HG03097 (cell line): ENCODE results near the gene RPH3AL.

Source experiments
- ATAC-seq: cut with Tn5 transposase; IDR thresholded peaks from one replicate; pipeline ENCODE4 v1.9.1; 2021; ENCODE audit not compliant: unreplicated experiment, low FRiP score

RPH3AL gene, protein sequence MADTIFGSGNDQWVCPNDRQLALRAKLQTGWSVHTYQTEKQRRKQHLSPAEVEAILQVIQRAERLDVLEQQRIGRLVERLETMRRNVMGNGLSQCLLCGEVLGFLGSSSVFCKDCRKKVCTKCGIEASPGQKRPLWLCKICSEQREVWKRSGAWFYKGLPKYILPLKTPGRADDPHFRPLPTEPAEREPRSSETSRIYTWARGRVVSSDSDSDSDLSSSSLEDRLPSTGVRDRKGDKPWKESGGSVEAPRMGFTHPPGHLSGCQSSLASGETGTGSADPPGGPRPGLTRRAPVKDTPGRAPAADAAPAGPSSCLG

DNA sequence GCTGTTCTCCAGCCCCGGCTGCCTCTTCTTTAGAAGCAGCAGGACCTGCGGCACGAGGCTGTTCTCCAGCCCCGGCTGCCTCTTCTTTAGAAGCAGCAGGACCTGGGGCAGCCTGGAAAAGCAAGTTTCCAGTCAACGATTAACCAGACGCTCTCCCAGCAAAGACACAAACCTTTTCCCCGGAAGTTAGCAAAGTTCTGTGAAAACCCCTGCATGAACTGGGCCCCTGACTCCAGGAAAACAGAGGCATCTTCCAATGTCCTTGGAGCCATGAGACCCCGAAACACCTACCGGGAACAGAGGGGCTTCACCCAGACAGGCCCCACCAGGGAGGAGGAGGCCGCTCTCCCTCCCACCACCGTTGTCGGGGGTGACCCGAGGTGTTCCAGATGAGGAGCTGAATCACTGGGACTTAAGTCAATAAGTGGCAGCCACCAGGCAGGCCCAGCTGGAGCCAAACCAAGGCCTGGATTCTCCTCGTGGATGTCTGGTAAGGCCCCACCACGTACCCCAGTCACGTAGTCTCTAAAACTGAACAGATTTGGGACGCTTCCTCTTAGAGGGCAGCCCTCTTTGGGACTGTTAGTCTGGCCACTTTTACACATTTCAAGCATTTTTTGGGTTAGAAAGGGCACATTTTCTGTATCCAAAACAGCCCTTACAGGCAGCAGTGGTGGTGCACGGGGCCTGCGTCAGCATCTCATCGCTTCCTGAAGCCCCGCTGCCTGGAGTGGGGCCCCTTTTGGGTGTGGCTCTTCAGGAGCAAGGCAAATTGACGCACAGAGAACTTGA, at the start of gene RPH3AL:
Gene RPH3AL (minus strand): TSS at position 387 of the 792 bp plus-strand sequence. CDS start 25,264 bp downstream, outside the sequence.
- no peak for ATAC-seq

DNA sequence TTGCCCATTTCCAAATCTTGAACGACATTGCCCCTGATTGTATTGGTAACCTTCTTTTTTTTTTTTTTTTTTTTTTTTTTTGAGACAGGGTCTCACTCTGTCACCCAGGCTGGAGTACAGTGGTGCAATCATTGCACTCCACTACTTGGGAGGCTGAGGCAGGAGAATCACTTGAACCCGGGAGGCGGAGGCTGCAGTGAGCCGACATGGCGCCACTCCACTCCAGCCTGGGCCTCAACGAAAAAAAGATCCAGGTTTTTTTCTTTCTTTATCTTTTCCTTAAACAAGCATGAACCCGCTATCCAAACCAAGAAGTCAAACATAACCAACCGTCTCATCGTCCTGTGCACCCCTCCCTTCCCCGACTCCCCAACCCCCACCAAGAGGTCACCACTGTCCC, 47.6 kb upstream of the RPH3AL start:
- ATAC-seq, result no peak

DNA sequence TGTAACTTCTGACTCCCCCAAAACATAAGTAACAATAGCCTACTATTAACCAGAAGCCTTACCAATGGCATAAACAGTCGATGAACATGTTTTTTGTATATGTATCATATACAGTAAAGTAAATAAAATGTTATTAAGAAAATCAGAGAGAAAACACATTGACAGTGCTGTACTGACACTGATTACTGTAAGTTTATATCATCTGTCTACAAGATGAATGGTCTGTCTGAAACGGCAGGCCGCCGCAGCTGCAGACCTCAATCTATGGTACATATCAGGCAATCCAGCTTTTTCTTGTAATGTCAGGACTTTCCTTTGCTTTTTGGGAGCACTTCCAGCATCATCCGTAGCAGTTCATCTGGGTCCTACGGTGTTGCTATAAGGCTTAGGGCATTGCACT, 44.2 kb upstream of the RPH3AL start:
- ATAC-seq, result no peak

DNA sequence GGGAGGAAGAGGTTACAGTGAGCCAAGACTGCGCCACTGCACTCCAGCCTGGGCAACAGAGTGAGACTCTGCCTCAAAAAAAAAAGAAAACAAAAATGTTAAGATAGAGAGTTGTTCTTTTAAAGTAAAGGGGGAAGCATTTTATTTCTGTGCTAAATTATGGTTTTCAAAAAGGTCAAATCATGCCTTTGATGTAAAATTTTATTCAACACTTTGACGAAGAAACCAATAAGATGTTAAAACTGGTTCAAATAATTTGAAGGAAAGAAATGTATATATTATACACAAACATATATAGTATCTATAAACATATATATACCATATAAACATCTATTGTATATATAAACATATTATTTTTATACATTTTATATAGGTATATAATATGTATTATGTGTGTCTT, 43.4 kb upstream of the RPH3AL start:
- ATAC-seq, result no peak

DNA sequence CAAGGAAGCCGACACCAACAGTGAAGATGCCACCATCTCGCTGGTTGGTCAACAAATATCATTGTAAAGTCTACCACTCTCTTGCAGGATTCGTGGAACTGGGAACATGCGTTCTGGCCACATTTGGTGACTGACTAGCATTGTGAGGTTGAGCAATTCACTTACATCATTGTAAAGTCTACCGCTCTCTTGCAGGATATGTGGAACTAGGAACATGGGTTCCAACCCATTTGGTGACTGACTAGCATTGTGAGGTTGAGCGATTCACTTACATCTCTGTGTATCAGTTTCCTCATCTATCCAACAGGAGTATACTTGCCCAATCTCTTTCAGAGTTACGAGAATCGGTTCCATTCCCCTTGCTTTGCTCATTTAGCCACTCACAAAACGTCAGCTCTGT, 42.6 kb upstream of the RPH3AL start:
- no peak for ATAC-seq

DNA sequence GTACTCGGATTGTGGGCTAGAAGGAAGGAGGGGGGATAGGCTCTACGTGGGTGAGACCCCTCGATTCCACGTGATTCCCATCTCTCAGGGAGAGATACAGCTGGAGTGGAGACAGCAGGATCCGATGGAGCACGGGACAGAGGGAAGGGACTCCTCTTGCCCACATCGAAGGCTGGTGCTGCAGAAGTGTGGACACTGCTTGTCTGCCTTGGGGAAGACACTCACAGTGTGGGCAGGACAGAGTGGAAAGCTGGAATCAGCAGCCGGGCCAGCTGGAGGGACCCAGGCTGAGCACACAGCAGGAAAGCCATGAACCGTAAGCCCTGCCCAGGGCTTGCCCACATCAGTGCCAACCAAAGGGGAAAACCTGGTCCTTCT, 42.1 kb upstream of the RPH3AL start:
- no peak for ATAC-seq

DNA sequence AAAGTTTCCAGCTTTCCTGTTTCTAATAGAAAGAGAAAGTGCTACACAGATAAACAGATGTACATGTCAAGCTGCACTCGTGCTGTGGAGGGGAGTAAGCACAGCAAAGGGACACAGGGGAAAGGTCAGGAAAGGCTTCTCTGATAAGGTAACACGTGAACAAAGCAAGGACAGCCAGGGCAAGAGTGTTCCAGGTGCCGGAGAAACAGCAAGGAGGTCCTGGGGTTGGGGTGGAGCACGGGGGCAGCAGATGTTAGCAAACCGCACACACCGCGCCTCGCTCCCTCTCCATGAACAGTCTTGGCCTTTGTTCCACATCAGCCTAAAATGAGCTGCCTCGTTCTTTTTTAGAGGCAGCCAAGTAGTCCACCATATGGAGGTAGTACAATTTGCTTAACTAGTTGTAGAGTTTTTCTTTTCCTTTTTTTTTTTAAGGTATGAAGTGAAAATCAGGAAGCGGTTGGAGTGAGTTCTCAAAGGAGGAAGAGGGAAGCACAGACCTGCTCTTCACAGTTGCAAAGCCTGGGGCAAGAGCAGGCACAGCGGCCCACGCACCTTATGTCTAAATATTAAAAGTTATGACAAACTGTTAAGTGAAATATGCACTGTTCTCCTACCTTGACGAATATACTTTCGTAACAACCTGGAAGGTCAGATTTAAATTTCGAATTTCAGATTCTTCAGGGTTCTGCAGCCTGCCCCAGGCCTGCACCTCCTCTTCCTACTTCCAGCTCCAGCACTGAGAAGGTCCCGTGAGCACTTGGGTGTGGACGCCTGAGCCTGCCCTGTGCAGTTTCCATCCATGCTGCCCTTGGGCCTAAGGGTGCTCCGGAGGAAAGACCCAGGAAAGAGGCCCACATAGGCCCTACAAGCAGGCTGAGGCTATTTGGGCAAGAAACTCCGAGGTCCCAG, 41.5 kb upstream of the RPH3AL start:
- no peak for ATAC-seq

DNA sequence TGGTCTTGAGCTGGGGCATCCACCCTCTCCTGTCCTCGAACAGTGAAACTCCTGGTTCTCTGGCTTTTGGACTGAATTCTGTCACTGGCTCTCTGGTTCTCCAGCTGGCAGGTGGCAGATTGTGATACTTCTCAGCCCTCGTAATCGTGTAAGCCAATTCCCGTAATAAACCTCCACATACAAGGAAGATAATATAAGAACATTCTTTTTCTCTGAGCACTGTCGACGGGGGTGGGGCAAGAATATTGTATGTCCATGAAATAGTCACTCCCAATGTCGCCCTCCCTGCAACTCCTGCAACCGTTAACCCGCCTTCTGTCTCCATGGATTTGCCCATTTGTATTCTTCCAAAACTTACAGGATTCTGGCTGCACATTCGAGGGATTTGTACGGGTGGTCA, 39.2 kb upstream of the RPH3AL start:
- ATAC-seq, result no peak

DNA sequence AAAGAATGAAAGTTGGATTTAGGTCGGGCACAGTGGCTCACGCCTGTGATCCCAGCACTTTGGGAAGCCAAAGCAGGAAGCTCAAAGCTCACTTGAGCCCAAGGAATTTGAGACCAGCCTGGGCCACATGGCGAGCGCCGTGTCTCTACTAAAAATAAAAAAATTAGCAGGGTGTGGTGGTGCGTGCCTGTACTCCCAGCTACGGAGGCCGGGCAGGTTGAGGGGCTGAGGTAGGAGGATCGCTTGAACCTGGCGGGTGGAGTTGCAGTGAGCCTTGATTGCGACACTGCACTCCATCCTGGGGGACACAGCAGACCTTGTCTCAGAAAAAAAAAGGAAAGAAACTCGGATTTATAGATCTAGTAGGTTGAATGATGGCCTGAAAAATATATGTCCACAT, 37.4 kb upstream of the RPH3AL start:
- ATAC-seq, result no peak

DNA sequence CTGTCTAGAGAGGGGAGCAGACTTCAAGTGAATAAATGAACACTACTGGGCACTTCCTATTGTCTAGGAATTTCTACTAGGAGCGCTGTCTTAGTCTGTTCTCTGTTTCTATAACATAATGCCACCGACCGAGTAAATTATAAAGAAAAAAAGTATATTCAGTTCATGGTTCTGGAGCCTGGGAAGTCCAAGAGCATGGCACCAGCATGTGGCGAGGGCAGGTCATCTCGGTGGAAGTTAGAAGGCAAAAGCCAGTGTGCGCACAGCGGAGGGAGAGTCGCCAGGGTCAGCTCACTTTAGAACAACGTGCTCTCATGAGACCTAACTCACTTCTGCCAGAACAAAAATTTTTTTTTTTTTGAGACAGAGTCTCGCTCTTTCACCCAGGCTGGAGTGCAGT, 35.5 kb upstream of the RPH3AL start:
- ATAC-seq, result no peak

DNA sequence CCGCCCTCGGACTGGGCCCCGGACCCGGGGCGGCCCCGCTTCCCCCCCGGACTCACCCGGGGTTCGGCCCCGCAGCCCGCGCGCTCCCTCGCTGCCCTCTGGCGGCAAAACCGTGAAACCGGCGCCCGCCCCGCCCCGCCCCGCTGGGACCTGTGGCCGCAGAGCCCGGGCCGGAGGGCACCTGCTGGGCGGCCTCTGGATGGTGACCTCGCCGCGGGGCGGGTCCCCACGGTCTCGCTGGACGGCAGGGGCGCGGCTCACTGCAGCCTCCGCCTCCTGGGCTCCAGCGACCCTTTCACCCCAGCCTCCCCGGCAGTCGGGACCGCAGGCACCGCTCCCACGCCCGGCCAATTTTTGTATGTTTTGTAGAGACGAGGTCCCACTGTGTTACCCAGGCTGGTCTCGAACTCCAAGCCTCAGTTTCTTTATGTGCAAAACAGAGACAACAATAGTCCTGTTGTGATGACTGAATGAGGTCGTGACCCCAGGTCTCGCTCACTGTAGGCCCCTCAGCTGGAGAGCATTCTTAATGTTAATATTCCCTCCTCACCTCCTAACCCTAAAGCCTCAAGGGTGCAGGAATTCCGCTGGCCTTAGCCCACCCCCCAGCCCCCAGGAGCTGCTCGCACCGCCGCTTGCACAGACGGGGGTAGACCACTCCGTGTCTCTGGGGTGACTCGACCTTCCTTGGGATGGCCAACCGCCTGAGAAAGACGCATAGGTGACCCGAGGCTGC, 33.7 kb upstream of the RPH3AL start:
- no peak for ATAC-seq

DNA sequence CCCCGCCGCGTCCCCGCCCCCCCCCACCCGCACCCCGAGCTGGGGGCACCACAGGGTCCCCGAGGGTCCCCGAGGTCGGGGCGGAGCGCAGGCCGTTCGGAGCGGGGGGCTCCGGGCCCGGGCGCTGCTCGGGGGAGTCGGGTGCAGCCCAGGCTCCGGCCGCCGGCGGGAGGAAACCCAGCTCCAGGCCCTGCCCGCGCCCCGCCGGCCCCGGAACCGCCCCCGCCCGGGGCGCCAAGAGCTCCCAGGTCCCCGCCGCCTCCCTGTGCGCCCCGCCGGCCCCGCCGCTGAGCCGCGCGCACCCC, 33.2 kb upstream of the RPH3AL start:
- no peak for ATAC-seq

DNA sequence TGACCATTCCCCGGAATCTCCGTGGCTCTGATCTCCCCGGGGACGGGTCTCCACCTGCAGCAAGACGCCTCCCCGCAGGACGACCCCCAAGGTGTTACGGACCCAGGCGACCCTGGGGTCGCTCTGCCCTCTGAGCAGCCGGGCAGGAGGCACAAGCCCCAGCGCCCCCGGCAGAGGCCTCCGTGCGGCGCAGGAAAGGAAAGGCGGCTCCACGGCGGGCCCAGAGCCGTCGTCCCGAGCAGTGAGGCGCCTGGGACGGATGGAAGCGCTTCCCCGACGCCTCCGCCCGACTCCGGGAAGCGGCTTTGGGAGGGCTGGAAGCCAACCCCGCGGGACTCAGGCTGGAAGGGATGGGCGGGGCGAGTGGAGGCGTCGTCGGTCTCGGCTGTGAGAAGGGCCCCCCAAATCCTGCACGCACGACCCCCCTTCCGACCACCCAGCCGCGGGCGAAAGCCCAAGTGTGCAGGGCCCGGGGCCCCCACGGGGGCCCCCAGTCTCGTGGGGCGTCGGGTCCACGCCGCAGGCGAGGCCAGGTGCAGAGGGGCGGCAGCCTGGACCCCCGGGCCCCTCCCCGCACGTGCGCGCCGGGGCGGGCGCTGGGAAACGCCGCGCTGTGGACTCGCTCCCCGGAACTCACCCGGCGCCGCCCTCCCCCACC, 32.7 kb upstream of the RPH3AL start:
- no peak for ATAC-seq

DNA sequence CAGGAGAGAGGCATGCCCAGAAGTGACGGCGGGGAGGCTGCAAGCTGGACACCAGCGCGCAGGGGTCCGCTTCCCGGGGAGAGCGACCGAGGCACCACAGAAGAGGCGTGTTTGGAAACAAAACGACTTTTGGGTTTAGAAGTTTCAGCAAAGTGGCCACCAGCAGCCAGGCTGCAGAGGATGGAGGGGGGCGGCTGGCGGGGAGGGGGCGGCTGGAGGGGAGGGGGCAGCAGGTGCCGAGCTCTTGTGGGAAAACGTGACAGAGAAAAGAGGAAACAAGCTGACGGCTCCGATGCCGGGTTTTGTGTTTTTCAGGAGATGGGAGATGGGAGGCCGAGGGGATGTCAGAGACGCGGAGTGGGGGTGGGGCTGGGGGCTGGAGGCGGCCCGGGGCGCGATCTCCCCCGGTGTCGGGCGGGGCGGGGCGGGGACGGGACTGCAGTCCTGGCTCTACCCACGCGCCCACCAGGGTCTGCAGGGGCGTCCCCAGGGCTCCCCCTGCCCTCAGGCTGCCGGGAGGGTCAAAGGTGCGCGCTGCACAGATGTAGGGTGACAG, 32.1 kb upstream of the RPH3AL start:
- ATAC-seq, result no peak

DNA sequence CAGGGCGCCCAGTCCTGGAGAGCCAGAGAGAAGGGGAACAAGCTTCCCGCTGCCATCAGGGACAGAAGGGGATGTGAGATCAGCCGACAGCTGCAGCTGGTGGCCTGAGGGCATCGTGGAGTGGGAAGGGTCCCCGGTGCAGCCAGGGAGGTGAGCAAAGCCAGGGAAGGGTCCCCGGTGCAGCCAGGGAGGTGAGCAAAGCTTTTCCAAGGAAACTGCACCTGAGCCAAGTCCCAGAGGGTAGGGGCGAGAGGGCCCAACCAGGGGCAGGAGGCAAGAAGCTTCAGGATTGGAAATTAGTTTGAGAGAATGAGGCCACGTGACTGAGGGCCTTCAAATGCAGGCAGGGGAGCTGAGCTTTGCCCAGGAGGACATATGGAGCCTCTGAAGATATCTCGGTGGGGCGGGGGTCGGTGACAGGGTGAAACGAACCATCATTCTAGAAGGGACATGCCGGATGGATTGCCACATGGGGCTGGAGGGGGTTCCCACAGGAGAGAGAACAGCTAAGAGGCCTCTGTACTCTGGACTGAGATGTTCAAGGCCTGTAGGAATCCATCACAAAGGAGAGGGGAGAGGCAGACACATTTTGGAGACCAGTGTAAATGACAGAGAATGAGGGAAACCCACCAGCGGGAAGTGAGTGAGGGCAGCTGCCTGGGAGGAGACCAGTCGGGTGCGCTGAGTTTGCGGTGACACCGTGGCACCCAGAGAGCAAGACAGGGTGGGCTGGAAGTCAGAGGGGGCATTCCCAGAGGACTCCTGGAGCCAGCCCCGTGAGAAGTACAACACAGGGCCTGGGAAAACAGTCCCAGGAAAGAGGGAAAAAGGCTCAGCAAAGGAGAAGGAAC, 31.4 kb upstream of the RPH3AL start:
- no peak for ATAC-seq

DNA sequence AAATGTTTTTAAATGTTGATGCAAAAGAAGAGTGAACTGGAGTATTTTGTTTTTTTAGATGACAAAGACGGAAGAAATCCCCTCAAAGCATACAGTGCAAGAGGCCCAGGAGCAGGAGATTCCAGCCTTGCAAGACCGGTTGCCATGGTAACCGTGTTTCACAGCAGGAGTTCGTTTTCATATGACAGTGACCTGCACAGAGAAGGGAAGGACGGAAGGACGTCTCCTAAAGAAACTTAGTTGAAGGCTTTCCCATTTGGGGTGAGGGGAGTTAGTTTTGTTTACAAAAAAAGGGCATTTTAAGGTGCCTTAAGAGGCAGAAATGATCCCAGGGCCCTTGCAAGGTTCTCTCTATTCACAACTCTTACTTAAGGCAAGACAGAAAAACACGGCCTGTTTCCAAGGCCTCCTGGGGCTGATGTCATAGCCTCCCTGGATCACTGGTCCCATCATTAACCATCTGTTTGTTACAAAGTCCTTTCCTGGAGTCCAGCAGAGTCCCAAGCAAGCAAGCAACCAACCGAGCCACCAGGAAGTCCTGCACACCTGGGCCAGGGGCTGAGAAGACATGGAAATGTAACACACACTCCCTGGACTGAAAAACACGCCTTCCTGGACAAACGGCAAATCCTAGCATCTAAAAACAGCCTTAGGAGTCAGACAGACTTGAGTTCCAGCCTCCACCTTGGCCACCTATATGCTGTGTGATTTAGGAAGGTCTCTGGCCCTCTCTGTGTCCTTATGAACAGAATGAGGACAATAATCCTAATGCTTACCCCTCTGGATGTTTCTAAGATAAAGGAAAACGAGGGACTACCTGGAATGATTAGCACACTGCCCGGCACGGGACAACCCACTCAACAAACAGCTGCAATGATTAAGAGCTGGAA, 30.3 kb upstream of the RPH3AL start:
- no peak for ATAC-seq

DNA sequence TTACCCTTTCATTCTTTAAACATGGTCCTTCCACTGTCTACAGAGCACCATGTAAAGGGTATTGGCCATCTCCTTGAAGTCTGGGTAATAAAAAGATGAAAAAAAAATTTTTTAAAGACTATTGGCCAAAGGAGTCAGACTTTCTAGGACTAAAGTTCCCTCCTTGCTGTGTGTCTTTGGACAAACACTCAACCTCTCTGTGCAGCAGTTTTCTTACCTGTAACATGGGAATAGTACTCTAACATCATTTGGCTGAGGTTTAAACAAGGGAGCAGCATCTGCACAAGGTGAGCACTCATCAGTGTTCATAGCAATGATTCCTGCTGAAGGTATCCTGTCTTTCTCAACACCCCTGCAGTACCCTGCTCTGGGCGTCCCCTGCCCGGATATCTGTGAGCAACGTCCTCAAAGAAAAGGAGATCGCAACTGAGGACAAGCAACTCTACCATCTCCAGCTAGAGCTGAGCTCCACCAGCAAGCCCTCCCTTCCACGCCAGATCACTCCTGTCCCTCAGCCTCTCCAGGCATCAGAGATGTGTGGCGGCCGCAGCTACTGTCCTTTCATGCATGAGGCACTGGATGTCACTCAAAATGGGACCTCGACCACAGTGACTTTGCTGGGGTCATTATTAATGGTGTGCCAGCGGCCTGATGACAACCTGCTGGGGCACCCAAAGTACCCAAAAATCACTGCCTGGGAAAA, 29.5 kb upstream of the RPH3AL start:
- ATAC-seq, result no peak
